NCI-H82 treated with DMSO at 0.1 percent for 48 hours (cell line): ENCODE measurements around the gene CREB5.

Source experiments
- DNase-seq: peaks from one replicate; lab custom pipeline; 2025; ENCODE audit not compliant: unreplicated experiment; lab: John Stamatoyannopoulos, UW

Gene CREB5

GRCh38 chr7:28477041-28477442 lies 64.7 kb downstream of the CREB5 start:
- no peak for DNase-seq

- DNase-seq, result no peak
Observed at GRCh38 chr7:28478656-28479055, 66.3 kb downstream of the CREB5 start.

- no peak for DNase-seq
Observed at GRCh38 chr7:28479507-28479947, 67.2 kb downstream of the CREB5 start.

GRCh38 chr7:28480595-28480994 lies 68.3 kb downstream of the CREB5 start:
- no peak for DNase-seq

GRCh38 chr7:28481091-28481926 lies 69.0 kb downstream of the CREB5 start:
- DNase-seq, result no peak

- DNase-seq, result no peak
Observed at GRCh38 chr7:28483112-28483511, 70.8 kb downstream of the CREB5 start.

GRCh38 chr7:28483908-28484605 lies 71.7 kb downstream of the CREB5 start:
- no peak for DNase-seq

- no peak for DNase-seq
Observed at GRCh38 chr7:28484606-28484935, 72.3 kb downstream of the CREB5 start.

GRCh38 chr7:28487487-28487886 lies 75.2 kb downstream of the CREB5 start:
- no peak for DNase-seq

- no peak for DNase-seq
Observed at GRCh38 chr7:28488061-28488791, 75.9 kb downstream of the CREB5 start.

GRCh38 chr7:28490831-28491230 lies 78.5 kb downstream of the CREB5 start:
- no peak for DNase-seq

- DNase-seq, result no peak
Observed at GRCh38 chr7:28493477-28493876, 81.2 kb downstream of the CREB5 start.

GRCh38 chr7:28497009-28497408 lies 84.7 kb downstream of the CREB5 start:
- no peak for DNase-seq

- DNase-seq, result no peak
Observed at GRCh38 chr7:28498636-28499035, 86.3 kb downstream of the CREB5 start.

- DNase-seq, result no peak
Observed at GRCh38 chr7:28500138-28500537, 87.8 kb downstream of the CREB5 start.

GRCh38 chr7:28502408-28502807 lies 90.1 kb downstream of the CREB5 start:
- no peak for DNase-seq

- DNase-seq, result no peak
Observed at GRCh38 chr7:28503396-28503795, 91.1 kb downstream of the CREB5 start.

- no peak for DNase-seq
Observed at GRCh38 chr7:28505014-28505413, 92.7 kb downstream of the CREB5 start.

GRCh38 chr7:28505867-28506266 lies 93.5 kb downstream of the CREB5 start:
- DNase-seq, result no peak

GRCh38 chr7:28507525-28508282 lies 95.4 kb downstream of the CREB5 start:
- DNase-seq, result no peak
